SJSA1 (cell line): ENCODE results near the gene GNLY. TPM values are rescaled to one million over a fixed set of nuclear protein-coding genes. Genes with fewer than 3 reads are reported as not detected.
"Not testable (repeated sequence)": the region's sequence is repeated elsewhere in the genome, so short reads cannot be mapped to it uniquely, and the experiment has no call there.

Source experiments
- DNase-seq, 2 experiments: peaks; one replicate each; pipeline ENCODE4 v3.0.0-alpha.2; 2015 to 2020; ENCODE audit warnings: low spot score in 2 of 2, low read depth in 1 of 2
- H3K27ac ChIP-seq: fragments of 250-450 bp; sonication (Bioruptor Pico); 2 replicates; pipeline ENCODE4 v1.5.1; 2020; ENCODE audit warnings: mild to moderate bottlenecking, moderate library complexity
- H3K27me3 ChIP-seq: fragments of 250-450 bp; sonication (Bioruptor Pico); replicated peaks from 2 replicates; pipeline ENCODE4 v1.5.1; 2020; ENCODE audit warnings: mild to moderate bottlenecking, moderate library complexity
- H3K36me3 ChIP-seq: fragments of 250-450 bp; sonication (Bioruptor Pico); 2 replicates; pipeline ENCODE4 v1.5.1; 2020; ENCODE audit warnings: mild to moderate bottlenecking
- H3K4me1 ChIP-seq: fragments of 250-450 bp; sonication (Bioruptor Pico); replicated peaks from 2 replicates; pipeline ENCODE4 v1.6.1; 2021; ENCODE audit warnings: mild to moderate bottlenecking
- H3K4me3 ChIP-seq: fragments of 250-450 bp; sonication (Bioruptor Pico); 2 replicates; pipeline ENCODE4 v1.5.1; 2020; ENCODE audit warnings: mild to moderate bottlenecking
- H3K9me3 ChIP-seq: fragments of 250-450 bp; sonication (Bioruptor Pico); replicated peaks from 2 replicates; pipeline ENCODE4 v1.5.1; 2020; ENCODE audit warnings: mild to moderate bottlenecking
- total RNA-seq: library from RNA; depleted of rRNA; stranded (reverse); fragments of >200 nt; shearing (Covaris generic); gene quantifications from 2 replicates; pipeline ENCODE4 v1.2.3, GENCODE V29; 2014

GNLY gene
- total RNA-seq, 1 experiment from 2014 or later, result not detected

DNA sequence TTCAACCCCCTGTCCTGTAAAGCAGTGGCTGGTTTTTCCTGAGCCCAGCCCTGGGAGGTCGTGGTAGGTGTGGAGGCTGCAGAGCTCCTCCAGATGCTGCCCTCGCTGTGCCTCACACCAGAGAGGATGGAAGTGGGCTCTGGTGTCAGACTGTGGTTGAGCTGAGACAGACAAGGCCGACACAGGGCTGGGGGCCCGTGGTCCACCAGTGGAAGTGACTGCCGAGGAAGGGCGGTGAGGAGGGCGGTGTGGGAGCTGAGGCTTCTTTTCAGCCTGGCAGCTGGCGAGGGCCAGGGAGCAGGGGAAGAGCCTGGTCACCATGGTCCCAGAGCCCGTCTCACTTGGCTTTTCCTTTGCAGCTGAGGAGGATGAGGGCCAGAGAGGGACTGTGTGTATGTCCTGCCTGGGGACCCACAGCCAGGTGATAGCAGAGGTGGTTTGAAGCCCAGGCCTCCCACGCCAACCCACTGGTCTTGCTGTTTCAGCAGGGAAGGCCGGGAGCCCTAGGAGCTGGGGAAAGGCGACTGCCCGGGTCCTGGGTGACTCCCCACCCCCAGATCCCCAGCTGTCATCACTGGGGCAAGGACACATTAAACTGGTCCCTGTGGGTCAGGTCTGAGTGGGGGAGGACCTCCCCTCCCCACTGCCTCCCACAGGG, 34.7 kb upstream of the GNLY start:
- H3K4me3 ChIP-seq, result no peak overlapping the region
- no peaks in the 10 kb centered on the region for H3K9me3 ChIP-seq
- DNase-seq, result no peak
- peaks cover 12% of the 10 kb centered on the region for H3K36me3 ChIP-seq
- no peak overlapping the region for H3K27ac ChIP-seq
- H3K27me3 ChIP-seq, result no peaks in the 10 kb centered on the region
- H3K4me1 ChIP-seq, result peaks cover 9% of the 10 kb centered on the region

DNA sequence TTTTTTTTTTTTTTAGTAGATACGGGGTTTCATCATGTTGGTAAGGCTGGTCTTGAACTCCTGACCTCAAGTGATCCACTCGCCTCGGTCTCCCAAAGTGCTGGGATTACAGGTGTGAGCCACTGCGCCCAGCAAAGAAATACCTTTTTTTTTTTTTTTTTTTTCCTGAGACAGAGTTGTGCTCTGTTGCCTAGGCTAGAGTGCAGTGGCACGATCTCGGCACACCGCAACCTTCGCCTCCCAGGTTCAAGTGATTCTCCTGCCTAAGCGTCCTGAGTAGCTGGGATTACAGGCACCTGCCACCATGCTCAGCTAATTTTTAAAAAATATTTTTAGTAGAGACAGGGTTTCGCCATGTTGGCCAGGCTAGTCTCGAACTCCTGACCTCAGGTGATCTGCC, 33.9 kb upstream of the GNLY start:
- DNase-seq, H3K9me3 ChIP-seq, H3K4me3 ChIP-seq, H3K4me1 ChIP-seq, H3K27me3 ChIP-seq, H3K27ac ChIP-seq: not testable (repeated sequence)
- peaks cover 12% of the 10 kb centered on the region for H3K36me3 ChIP-seq

DNA sequence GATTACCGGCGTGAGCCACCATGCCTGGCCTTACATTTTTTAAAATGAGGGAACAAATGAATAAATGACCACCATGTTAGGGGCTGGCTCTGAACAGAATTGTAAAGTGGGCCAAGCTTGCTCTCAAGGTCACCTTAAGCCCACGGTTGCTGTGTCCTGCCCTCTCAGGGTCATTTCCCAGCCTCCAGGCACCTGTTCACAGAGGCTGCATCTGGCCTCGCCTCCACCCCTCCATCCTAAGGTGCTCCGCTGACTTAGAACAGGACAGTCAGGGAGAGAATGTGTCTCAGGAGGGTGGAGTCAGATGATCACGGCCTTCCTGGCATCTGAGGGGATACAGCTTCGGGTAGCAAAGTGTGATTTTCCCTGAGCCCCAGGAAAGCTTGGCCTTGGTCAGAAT, 33.4 kb upstream of the GNLY start:
- no peak for DNase-seq
- Histone ChIP-seq H3K4me1 (peaks cover 9% of the 10 kb centered on the region), H3K4me3 (no peak overlapping the region), H3K27me3 (no peaks in the 10 kb centered on the region), H3K27ac (no peak overlapping the region), H3K36me3 (peaks cover 11% of the 10 kb centered on the region), H3K9me3 (no peaks in the 10 kb centered on the region)

DNA sequence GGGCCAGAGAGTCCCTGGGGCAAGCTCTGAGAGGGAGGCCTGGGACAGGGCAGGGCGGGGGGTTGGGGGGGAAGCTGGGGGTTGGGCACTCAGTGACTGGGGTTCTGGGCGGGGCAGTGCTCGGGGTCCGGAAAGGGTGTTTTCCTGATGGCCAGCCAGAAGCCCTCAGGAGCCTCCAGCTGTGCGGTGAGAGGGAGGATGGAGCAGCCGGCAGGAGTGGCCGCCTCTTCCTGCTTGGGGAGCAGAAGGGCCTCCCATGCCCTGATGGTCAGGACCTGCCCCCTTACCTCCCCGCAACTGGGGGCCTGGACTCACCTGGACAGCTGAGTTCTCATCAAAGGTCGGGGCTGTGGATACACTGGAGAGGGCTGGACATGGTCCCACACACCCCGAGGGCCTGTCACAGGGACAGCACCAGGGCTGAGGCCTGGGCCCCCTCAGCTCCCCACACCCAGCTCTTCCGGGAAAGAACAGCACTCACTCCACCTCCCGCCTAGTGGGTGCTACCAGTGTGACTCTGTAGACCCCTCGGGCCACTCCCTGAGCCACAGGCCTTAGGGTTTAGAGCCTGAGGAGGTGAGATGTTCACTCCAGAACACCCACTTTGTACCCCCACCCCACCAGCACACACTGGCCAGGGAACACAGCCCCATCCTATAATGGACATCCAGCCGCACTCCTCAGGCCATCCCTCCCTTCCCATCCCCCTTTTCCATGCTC, 32.9 kb upstream of the GNLY start:
- peaks cover 5% of the 10 kb centered on the region for H3K4me1 ChIP-seq
- DNase-seq, result no peak
- no peak overlapping the region for H3K4me3 ChIP-seq
- no peaks in the 10 kb centered on the region for H3K27me3 ChIP-seq
- H3K27ac ChIP-seq, result no peak overlapping the region
- H3K9me3 ChIP-seq, result no peaks in the 10 kb centered on the region
- peaks cover 5% of the 10 kb centered on the region for H3K36me3 ChIP-seq

GRCh38 chr2:85662899-85663593, 31.1 kb upstream of the GNLY start:
- H3K27ac ChIP-seq, result no peak overlapping the region
- no peaks in the 10 kb centered on the region for H3K27me3 ChIP-seq
- no peak overlapping the region for H3K4me3 ChIP-seq
- H3K36me3 ChIP-seq, result peaks cover 4% of the 10 kb centered on the region; the same call in 1 of the 2 replicates
- no peaks in the 10 kb centered on the region for H3K9me3 ChIP-seq
- peak in 1 of 2 experiments; percentile 33 for DNase-seq
- peaks cover 5% of the 10 kb centered on the region for H3K4me1 ChIP-seq

DNA sequence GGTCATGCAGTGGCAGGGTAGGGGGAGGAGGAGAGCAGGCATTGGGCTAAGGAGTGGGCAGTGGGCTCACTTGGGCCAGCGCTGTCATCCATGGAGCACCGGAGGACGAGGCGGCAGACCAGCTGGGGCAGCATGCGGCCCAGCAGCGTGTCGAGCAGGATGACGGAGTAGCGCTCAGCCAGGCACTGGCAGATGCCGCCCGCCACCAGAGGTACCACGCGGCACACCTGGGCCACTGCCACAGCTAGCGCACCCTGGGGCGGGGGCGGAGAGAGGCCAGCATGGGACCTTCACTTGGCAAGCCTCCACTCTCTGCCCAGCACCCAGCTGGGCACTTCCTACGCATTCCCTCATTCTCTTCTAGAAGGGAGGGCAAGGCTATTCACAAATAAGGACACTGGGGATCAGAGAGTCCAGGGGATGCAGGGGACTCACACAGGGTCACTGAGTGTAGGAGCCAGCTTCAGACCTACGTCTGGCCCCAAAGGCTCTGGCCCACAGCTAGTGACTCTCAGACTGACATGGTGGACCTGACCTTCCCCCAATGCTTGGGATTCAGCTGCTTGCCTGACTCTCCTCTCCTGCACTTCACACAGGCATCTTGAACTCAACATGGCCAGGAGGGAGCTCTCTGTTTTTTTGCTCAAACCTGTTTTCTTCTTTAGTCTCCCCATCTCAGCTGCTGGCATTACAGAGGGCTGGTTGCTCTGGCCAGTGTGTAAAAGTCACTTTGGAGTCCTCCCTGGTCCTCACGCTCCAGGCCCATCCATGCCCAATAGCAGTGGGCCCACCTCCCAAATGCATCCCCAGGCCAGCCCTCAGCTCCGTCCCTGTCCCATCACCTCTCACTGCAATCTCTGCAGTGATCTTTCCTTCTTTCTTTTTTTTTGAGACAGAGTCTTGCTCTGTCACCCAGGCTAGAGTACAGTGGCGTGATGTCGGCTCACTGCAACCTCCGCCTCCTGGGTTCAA, 30.3 kb upstream of the GNLY start:
- no peak overlapping the region for H3K27ac ChIP-seq
- no peak overlapping the region for H3K4me3 ChIP-seq
- H3K4me1 ChIP-seq, result peaks cover 5% of the 10 kb centered on the region
- H3K27me3 ChIP-seq, result no peaks in the 10 kb centered on the region
- peaks cover 4% of the 10 kb centered on the region; the same call in 1 of the 2 replicates for H3K36me3 ChIP-seq
- no peak for DNase-seq
- H3K9me3 ChIP-seq, result no peaks in the 10 kb centered on the region

GRCh38 chr2:85665264-85665937, 28.8 kb upstream of the GNLY start:
- H3K36me3 ChIP-seq, result no peaks in the 10 kb centered on the region
- H3K27me3 ChIP-seq, result no peaks in the 10 kb centered on the region
- H3K27ac ChIP-seq, result no peak overlapping the region
- no peaks in the 10 kb centered on the region for H3K9me3 ChIP-seq
- DNase-seq, result no peak
- H3K4me1 ChIP-seq, result peaks cover 5% of the 10 kb centered on the region
- H3K4me3 ChIP-seq, result no peak overlapping the region

- no peak overlapping the region for H3K27ac ChIP-seq
- DNase-seq, result no peak
- no peak overlapping the region for H3K4me3 ChIP-seq
- H3K27me3 ChIP-seq, result no peaks in the 10 kb centered on the region
- no peaks in the 10 kb centered on the region for H3K9me3 ChIP-seq
- no peaks in the 10 kb centered on the region for H3K36me3 ChIP-seq
- peaks cover 5% of the 10 kb centered on the region for H3K4me1 ChIP-seq
Observed at GRCh38 chr2:85666016-85666415, 28.1 kb upstream of the GNLY start.

DNA sequence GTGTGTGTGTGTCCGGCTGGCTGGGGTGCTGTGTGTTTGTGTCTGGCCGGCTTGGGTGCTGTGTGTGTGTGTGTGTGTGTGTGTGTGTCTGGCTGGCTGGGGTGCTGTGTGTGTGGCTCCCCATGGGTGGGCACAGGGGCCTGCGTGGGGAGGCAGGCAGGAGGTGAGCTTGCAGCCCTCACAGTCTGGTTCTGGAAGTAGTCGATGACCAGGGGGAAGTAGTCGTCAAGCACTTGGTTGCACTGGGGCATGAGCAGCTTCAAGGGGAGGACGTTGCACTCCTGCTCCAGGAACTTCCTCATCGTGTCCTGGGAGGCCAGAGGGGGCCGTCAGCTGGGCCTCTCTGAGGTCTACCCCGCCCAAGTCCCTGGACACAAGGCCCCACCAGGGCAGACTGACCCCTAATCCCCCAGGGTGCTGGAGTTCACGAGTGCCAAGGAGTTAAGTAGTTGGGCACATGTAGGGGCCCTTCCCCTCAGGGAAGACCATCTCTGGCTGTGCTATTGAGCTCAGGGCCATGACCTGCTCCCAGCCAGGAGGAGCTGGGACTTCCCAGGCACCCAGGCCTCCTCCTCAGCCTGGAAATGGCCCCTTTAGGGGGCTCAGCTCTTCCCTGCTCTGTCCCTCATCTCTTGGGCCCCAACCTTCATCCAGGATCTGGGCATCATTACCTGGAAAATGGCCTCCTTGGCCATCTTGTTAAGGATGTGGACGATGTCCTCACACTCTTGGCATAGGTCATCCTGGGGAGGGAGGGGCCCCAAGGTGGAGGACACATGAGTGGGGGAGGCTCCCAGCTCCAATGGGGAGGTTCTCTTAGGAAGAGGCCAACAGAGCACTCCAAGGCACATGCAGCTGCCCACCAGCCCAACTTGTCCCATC, 27.5 kb upstream of the GNLY start:
- Histone ChIP-seq H3K27ac (no peak overlapping the region), H3K4me3 (no peak overlapping the region), H3K27me3 (no peaks in the 10 kb centered on the region), H3K36me3 (no peaks in the 10 kb centered on the region), H3K9me3 (no peaks in the 10 kb centered on the region), H3K4me1 (peaks cover 5% of the 10 kb centered on the region)
- DNase-seq, result no peak

- peaks cover 5% of the 10 kb centered on the region for H3K4me1 ChIP-seq
- no peaks in the 10 kb centered on the region for H3K27me3 ChIP-seq
- no peak overlapping the region for H3K4me3 ChIP-seq
- no peak overlapping the region for H3K27ac ChIP-seq
- DNase-seq, result no peak
- H3K9me3 ChIP-seq, result no peaks in the 10 kb centered on the region
- no peaks in the 10 kb centered on the region for H3K36me3 ChIP-seq
Observed at GRCh38 chr2:85667561-85668008, 26.6 kb upstream of the GNLY start.

- H3K27ac ChIP-seq, result no peak within 1 kb of the TSS
- DNase-seq, result no peak
- H3K9me3 ChIP-seq, result no peaks in the 10 kb centered on the region
- H3K4me3 ChIP-seq, result no peak within 1 kb of the TSS
- peaks cover under 1% of the 10 kb centered on the region for H3K4me1 ChIP-seq
- H3K27me3 ChIP-seq, result no peaks in the 10 kb centered on the region
- H3K36me3 ChIP-seq, result no peaks in the 10 kb centered on the region
Observed at GRCh38 chr2:85668009-85668856, 25.9 kb upstream of the GNLY start, which contains the start of gene SFTPB. SFTPB (minus strand) TSS chr2:85668199; CDS start chr2:85668183, 16 bp downstream.

- DNase-seq, result no peak
Observed at GRCh38 chr2:85668857-85669142, 25.4 kb upstream of the GNLY start.

More at GRCh38 chr2:85668857-85669142, 25.4 kb upstream of the GNLY start:
- no peaks in the 10 kb centered on the region for H3K36me3 ChIP-seq
- H3K9me3 ChIP-seq, result no peaks in the 10 kb centered on the region
- H3K4me1 ChIP-seq, result no peaks in the 10 kb centered on the region
- no peak overlapping the region for H3K27ac ChIP-seq
- no peak overlapping the region for H3K4me3 ChIP-seq
- H3K27me3 ChIP-seq, result no peaks in the 10 kb centered on the region
